ENCODE results near the gene SOX21.

GRCh38 chr13:94753327-94753726 is 41.0 kb upstream of the SOX21 start:
- TF ChIP-seq EZH2phosphoT487 (IDR thresholded peaks at IDR 0.05; ENCODE audit: unreplicated experiment) (no peak), CTCF (conservative IDR thresholded peaks at IDR 0.05; ENCODE audit: low read depth in 2 of 2) (no peak), POLR2AphosphoS5 (IDR thresholded peaks at IDR 0.05; ENCODE audit: low read depth) (no peak), STAT1 (IDR thresholded peaks at IDR 0.05; ENCODE audit: unreplicated experiment) (no peak), EZH2 (IDR thresholded peaks at IDR 0.05; ENCODE audit: low read depth, unreplicated experiment) (no peak), ETS1 (IDR thresholded peaks at IDR 0.05) (no peak), REST (IDR thresholded peaks at IDR 0.05; ENCODE audit: unreplicated experiment) (no peak), CREB1 (CRISPR knock-in tag; IDR thresholded peaks at IDR 0.05; ENCODE audit: low read depth) (no peak), JUNB (IDR thresholded peaks at IDR 0.05; ENCODE audit: unreplicated experiment) (no peak), ZNF114 (CRISPR knock-in tag; IDR thresholded peaks at IDR 0.05) (no peak), ZNF462 (CRISPR knock-in tag; IDR thresholded peaks at IDR 0.05) (no peak)

Data from GM23338 (cell line).